GM12874 (cell line): ENCODE data around the gene TRIM15.

Experiments used
- TF ChIP-seq, protein P1 (sequence below): IDR thresholded peaks from 2 replicates; pipeline ENCODE4 v1.5.1; 2011; ENCODE audit warnings: low read depth, mild to moderate bottlenecking, control low read depth, low read length, moderate library complexity; ENCODE audit not compliant: insufficient read depth

TRIM15 gene

DNA sequence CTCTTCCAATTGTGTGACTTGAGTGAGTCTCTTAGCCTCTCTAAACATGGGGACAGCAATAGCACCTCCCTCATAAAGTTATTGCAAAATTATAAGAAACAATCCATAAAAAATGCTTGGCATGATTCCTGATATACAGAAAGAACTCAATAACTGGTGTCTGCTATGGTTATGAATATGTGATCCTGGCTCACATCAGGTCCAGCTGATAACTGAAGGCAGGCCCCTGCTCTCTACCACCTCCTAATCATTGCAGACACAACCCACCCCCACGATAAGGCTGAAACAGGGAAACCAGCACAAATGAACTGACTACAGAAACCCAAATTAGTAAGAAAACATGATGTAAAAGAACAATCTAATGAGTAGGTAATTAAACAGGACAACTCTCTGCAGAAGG is 5.4 kb downstream of the TRIM15 start:
- TF ChIP-seq, protein P1, sequence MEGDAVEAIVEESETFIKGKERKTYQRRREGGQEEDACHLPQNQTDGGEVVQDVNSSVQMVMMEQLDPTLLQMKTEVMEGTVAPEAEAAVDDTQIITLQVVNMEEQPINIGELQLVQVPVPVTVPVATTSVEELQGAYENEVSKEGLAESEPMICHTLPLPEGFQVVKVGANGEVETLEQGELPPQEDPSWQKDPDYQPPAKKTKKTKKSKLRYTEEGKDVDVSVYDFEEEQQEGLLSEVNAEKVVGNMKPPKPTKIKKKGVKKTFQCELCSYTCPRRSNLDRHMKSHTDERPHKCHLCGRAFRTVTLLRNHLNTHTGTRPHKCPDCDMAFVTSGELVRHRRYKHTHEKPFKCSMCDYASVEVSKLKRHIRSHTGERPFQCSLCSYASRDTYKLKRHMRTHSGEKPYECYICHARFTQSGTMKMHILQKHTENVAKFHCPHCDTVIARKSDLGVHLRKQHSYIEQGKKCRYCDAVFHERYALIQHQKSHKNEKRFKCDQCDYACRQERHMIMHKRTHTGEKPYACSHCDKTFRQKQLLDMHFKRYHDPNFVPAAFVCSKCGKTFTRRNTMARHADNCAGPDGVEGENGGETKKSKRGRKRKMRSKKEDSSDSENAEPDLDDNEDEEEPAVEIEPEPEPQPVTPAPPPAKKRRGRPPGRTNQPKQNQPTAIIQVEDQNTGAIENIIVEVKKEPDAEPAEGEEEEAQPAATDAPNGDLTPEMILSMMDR = no peak

- TF ChIP-seq, protein P1 = peak; percentile 74
Measured at GRCh38 chr6:30169658-30170614, 6.6 kb downstream of the TRIM15 start.

DNA sequence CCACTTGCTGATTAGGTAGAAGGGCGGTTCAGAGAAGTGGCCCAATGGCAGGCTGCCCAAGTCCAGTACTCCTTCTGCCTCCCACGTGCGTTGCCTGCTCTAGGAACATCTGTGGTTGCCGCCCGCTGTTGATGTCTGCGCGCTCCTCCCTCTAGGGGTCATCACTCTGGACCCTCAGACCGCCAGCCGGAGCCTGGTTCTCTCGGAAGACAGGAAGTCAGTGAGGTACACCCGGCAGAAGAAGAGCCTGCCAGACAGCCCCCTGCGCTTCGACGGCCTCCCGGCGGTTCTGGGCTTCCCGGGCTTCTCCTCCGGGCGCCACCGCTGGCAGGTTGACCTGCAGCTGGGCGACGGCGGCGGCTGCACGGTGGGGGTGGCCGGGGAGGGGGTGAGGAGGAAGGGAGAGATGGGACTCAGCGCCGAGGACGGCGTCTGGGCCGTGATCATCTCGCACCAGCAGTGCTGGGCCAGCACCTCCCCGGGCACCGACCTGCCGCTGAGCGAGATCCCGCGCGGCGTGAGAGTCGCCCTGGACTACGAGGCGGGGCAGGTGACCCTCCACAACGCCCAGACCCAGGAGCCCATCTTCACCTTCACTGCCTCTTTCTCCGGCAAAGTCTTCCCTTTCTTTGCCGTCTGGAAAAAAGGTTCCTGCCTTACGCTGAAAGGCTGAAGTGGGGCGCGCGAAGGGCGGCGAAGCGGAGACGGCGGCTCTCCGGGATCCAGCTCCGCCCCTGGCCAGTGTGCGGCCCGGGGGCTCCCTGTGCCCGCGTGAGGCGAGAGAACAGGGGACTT is 8.5 kb downstream of the TRIM15 start:
- TF ChIP-seq, protein P1 = no peak

GRCh38 chr6:30172681-30173080 is 9.3 kb downstream of the TRIM15 start:
- TF ChIP-seq, protein P1 = no peak

DNA sequence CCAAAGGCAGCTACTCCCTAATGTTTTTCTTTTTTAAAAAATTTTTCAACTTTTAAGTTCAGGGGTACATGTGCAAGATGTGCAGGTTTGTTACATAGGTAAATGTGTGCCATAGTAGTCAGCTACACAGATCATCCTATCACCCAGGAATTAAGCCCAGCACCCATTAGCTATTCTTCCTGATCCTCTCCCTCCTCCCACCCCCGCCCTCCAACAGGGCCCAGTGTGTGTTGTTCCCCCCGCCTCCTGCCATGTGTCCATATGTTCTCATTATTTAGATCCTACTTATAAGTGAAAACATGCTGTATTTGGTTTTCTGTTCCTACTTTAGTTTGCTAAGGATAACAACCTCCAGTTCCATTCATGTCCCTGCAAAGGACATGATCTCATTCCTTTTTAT is 12.4 kb downstream of the TRIM15 start:
- TF ChIP-seq, protein P1 = no peak

DNA sequence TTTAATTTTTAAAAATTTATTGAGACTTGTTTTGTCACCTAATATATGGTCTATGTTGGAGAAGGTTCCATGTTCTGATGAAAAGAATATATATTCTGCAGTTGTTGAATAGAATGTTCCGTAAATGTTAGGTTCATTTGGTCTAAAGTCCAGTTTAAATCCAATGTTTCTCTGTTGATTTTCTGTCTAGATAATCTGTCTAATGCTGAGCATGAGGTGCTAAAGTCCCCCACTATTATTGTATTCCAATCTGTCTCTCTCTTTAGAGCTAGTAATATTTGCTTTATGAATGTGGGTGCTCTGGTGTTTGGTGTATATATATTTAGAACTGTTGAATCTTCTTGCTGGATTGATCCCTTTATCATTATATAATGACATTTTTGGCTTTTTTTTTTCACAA is 15.5 kb downstream of the TRIM15 start:
- TF ChIP-seq, protein P1 = no peak

- TF ChIP-seq, protein P1 = no peak
Measured at GRCh38 chr6:30180145-30180544, 16.8 kb downstream of the TRIM15 start.
